ENCODE measurements around the gene DCAKD.

The DCAKD gene

GRCh38 chr17:44998646-44999045 lies 52.8 kb downstream of the DCAKD start:
- no peak for DNase-seq

DNA sequence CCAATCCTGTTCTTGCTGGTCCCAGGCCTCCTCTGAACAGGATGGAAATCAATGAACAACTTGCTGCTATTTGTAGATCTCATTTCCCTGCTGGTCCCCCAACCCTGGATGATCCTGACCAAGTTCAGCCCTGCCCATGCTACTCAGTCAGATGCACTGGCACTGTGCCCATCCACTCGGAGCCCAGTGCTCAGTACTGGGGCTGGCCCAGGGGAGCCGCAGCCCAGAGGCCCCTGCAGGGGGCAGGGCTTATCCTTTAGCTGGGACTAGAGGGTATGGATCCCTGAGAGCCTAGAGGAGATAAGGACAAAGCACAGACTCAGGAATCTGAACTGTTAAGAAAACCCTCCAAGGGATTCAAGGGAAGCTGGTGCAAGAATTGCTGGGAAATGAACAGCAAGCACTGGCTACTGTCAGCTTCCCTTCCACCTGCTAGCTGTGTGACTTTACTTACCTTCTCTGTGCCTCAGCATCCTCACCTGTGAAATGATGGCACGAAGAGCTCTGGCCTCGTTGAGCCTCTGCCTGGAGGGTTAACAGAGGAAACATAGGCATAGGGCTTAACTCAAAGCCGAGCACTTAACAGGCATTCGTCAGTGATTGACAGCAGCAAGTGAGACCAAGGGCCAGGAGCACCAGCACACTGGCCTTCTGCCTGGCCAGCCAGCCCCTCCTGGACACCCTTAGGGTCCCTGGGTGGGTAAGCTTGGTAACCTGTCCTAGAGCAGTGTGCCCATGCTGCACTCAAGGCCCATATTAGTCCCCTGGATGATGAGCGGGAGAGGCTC lies 53.5 kb downstream of the DCAKD start:
- DNase-seq: no peak

DNA sequence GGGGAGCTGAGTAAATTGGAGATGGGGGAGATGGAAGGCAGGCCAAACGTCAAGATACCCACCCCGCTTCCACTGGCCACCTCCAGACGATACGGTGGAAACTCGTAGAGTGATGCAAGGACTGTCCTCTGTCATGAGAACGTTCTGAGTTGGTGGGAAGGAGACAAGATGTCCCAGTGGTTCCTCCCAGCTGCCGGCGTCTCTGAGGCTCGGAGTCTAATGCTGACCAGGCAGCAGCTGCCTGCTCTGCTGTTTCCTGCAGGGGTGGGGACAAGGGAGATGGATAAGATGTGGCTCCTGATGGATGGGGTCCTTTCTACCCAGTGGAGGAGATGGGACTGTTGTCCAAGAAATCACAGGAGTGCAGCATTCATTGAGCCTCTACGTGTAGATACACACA lies 55.1 kb downstream of the DCAKD start:
- DNase-seq: no peak

DNA sequence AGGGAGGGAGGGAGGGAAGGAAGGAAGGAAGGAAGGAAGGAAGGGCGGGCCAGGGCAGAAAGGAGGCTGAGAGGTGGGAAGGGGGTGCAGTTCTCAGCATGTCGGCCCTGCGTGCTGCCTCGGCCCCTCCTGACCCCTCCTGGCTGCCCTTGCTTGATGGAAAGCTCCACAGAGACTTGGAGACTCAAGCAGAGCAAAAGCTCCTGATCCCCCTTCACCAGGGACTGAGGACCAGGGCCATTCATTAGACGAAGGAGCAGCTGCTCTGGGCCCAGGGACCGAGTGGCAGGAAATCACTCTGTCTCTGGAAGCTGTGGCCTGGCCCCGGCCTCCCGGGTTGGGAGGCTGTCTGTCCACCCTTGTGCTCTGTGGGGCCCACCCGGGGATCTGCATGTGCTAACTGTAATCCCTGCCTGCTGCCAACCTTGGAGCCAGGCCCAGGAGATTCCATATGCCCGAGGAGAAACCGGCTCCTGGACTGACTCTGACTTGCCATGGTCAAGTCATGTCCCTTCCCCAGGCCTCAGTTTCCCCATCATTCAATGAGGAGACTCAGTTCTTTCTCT lies 55.9 kb downstream of the DCAKD start:
- DNase-seq: no peak

GRCh38 chr17:44992242-44992939 lies 59.0 kb downstream of the DCAKD start:
- no peak for DNase-seq

GRCh38 chr17:44990994-44991393 lies 60.4 kb downstream of the DCAKD start:
- no peak for DNase-seq

DNA sequence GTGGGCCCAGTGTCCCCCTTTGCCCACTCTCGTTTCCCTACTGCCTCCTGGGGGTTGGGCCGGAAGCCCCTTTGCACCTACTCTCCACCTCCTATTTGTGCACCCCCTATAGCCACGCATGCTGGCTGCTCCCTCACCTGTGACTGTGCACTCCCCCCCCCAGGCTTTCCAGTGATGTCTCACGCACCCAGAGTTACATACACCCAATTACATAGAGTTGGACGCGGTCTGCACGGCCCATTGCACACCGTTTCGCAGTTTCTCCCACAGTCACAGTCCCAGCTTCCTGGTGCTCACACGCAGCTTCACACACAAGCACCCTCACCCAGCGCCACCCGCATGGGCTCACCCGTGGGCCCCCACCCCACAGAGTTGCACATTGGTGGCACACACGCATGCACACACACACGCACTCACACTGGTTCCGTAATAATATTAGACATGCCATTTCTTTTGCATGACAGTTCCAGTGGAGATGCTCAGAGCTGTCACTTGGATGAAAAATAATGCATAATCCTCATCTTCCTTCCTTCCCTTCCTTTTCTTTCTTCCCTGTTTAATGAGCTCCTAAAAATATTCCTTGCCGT lies 61.8 kb downstream of the DCAKD start:
- no peak for DNase-seq

DNA sequence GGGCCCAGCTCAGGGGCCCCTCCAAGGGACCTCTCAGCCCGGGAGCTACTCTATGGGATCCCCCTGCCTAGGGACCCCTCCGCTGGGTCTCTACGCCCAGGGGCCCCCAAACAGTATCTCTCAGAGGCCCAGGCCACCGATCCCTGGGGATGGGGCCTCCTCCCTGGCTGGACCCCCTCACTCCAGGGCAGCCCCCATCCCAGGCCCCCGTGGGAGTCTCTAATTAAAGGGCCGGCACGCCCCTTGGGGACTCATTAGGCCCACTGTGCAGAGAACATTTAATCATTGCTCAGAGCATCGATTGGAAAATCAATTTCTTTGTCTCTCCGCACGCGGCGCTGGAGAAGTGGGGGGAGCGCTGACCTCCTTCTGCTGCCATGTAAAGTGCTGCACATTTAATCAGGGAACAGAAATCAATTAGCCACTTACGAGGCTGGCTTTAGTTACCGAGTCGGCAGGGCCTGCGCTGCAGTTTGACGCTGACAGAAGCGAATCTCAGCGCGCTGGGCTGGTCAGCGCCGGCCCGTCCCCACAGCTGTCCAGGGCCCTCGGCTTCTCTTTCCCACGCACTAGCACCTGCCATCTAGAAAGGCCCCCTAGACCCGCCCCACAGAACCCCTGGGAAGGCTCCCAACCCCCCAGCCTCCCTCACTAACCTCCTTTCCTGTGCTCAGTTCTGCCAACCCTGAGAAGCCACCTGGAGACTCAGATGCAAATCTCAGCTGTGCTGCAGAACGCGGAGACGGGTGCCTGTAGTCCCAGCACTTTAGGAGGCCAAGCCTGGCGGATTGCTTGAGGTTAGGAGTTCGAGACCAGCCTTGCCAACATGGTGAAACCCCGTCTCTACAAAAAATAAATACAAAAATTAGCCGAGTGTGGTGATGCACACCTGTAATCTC lies 63.1 kb downstream of the DCAKD start:
- no peak for DNase-seq

- no peak for DNase-seq
Measured at GRCh38 chr17:44983563-44983962, 67.9 kb downstream of the DCAKD start.

GRCh38 chr17:44982113-44982702 lies 69.2 kb downstream of the DCAKD start:
- no peak for DNase-seq

- DNase-seq: no peak
Measured at GRCh38 chr17:44981221-44981968, 70.0 kb downstream of the DCAKD start.

- DNase-seq: no peak
Measured at GRCh38 chr17:44979426-44979995, 71.9 kb downstream of the DCAKD start.

- no peak for DNase-seq
Measured at GRCh38 chr17:44978807-44979206, 72.6 kb downstream of the DCAKD start.

DNA sequence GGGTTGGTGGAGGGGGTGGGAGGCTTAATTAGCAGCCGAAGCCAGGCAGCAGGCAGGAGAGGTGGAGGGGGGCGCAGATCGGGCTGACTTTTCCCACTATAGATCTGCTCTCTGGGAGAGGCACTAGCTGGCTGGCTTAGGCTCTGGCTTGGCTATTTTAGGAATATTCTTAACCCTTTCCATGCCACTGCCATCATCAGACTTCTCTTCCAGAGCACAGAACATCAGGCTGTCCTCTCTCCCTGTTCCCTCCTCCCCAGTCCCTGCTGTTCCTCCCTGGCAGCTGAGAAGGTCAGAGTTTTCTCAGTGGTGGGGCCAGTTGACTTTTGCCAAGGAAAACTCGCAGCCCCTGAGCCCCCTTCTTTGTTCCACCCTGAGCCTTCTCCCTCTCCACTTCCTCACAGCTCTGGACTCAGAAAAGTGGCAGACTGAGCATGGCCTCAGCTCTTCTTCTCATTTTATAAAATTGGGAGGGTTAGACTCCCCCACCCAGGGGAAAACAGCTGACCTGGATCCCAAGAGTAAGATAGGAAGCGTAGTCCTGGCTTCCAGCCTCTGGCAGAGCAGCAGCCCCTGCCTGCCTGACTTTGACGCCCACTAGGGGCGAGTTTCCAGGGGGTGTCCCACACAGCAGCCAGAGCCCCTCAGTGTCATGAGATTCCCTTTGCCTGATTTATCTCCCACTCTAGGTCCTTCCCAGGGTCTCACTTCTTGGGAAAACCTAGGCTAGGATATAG lies 73.5 kb downstream of the DCAKD start:
- DNase-seq: no peak

DNA sequence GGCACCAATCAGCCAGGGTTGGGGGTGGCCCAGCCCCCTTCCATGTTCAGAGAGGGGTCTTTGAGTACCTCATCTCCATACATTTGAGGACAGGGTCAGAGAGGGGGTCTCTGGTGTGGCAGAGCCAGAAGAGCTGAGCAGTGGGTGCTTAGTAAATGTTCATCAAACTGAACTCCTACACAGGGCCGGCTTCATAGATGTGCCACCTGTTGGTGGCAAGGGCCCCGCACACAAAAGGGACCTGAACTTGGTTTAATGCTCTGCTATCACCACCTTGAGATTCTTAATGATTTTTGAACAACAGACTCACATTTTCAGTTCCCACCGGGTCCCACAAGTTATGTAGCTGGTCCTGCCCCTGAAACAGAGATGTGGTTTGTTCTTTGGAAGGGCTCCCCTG lies 74.4 kb downstream of the DCAKD start:
- DNase-seq: no peak

DNA sequence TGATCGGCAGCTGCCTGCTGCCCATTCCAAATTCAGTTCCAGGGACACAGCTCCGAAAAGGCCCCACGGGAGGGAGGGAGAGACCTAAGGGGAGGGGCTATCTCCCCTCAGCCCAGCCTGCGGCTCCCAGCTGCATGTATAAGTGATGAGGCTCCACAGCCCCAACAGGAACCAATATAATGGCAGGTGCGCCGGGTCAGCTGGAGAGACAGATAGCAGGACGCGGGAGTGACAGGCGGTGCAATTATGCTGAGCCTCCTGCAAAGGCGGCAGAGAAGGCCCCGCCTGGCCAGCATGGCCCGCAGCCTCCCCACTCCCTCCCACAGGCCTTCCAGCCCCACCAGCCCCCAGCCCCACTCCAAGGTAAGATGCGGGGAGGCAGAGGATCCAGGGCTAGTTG lies 75.2 kb downstream of the DCAKD start:
- no peak for DNase-seq
